ENCODE results near the gene SH3TC2.
A peak's percentile ranks its signal among the peaks of the same experiment; 100 is the strongest.

The SH3TC2 gene

DNA sequence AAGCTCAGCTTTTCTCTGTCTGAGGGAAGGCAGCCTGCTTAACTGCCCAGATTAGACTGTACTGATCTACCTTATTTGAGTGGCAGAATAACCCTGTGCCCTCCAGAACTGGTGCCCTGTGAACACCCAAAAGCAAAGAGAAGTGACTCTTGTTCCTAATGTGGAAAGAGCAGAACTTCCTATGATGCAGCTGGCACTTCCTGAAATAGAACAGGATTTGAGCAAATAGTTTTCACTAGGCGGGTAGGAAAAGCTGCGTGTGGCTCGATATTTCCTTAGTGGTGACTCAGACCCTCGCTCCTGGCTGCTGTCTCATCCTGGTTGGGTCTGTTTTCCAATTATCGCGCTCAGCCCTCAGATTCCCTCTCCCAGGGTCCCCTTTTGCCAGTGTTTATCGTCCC lies 89.9 kb downstream of the SH3TC2 start:
- no peak for DNase-seq (ENCODE audit: low read depth in 1 of 2, low spot score in 1 of 2)

DNA sequence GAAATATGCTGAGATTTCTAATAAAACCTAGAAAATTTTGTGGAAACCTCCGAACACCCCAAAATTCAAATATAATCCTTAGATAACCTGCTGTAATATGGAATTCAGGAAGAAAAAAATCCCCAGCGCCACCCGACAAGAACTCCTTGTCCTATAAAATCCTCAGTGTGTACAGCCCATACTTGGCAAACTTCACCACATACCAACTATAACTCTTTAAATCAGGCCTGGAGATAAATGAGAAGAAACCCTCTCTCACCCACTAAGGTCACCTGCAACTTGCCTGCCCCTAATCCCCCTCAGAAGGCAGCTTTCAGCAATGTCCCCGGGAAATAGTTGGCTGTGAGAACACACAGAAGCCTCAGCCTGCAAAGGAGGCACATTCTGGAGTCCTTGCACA lies 90.5 kb downstream of the SH3TC2 start:
- no peak for DNase-seq (ENCODE audit: low read depth in 1 of 2, low spot score in 1 of 2)

DNA sequence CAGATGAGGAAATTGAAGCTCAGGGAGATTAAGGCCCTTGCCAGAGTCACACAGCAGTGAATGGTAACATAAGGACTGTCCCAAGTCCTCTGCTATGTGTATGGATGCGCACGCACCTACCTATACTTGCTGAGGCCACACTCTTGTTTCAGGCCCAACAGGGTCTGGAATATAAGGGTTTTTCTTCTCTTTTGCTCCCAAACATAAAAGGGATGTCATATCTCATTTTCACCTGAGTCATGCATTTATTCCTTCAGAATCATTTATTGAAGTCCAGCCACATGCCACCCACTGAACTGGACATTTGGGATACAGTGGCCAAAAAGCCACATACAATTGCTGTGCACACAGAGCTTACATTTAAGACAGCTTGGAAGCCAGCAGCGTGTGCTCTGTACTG lies 92.0 kb downstream of the SH3TC2 start:
- DNase-seq (ENCODE audit: low read depth in 1 of 2, low spot score in 1 of 2), result no peak

DNA sequence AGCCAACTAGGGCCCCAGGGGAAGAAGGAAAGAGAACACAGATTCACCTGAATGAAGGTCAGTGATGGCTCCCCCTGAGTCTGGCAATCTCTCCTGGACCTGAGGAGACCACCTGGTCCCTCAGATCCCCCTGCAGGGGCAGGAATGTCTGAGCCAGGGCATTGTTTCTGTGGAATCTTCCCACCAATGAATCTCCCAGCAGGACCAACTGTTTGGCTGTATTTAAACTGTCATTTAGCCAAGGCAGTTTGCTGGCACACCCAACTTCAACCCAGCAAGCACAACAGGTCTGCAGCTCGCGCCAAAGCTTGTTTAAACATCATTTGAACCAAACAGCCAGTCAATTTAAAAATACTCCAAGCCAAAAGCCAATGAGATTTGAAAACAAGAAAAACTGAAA lies 92.6 kb downstream of the SH3TC2 start:
- DNase-seq (ENCODE audit: low read depth in 1 of 2, low spot score in 1 of 2), result no peak

DNA sequence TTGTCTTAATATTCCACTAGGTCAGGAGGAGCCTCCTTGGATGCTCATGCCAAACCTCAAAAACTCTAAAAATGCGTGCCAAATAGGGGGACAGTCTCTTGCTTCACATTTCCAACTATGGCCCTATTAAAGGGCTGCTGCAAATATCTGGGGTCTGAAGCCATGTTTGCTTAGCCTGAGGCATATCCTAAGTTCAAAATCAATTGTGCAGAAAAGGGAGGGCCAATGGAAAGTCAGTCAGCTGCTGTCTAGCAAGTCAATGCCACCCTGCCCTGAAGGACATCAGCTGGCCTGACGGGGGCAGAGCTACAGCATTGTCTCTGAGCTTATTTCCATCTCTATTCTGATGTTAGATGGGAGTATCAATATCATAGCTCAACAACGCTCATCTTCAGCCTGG lies 93.6 kb downstream of the SH3TC2 start:
- no peak for DNase-seq (ENCODE audit: low read depth in 1 of 2, low spot score in 1 of 2)

DNA sequence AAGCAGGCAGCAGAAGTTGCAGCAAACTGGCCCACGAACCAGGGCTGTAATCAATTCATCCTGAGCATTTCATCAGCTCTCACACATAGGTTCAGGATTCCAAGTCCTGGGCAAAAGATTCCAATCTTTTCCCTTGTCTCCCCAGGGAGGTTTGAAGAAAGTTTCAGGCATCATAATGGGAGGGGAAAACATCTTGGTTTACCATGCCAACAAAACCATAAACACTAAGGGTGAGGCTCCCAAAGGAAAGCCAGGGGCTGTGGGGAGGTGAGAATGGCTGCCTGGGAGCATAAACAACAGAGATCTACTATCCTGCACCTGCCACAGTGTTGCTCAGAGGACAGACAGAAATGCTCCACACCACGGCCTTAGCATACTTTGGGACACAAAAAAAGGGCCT lies 94.6 kb downstream of the SH3TC2 start:
- DNase-seq (ENCODE audit: low read depth in 1 of 2, low spot score in 1 of 2), result no peak

DNA sequence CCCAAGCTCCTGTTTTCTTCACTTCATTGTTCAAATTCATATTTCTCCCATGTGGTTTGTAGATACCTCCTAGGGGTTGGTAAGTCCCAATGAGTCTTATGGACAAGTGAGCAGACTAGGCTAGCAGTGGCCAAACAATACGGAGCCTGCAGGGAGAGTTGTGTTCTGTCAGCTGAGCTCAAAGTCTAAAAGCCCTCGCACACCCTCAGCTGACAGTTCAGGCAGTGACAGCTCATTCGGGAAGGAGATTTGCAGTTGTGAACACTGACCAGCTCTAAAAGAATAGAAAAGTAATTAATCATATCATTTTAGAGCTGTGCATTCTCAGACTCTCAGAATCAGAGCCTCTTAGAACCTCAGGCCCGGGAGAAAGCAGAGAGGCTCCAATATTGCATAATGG lies 95.1 kb downstream of the SH3TC2 start:
- no peak for DNase-seq (ENCODE audit: low read depth in 1 of 2, low spot score in 1 of 2)

DNA sequence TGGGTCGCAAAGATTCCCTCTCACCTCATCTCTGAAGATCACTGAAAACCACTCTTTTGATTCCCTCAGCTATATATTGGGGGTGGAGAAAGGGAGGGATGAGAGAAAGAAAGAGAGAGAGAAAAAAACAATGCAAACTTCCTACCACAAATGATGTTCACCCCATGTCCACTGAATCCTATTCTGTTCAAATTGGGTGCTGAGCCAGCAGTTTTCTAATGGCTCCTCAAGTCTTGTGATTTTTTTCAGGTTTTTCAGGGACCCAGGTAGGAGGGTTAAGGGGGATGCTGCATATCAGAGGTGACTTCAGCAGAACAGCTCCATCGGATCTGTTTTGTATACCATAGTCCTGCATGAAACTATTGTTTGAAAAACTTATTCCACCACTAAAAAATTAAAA lies 95.9 kb downstream of the SH3TC2 start:
- no peak for DNase-seq (ENCODE audit: low read depth in 1 of 2, low spot score in 1 of 2)

DNA sequence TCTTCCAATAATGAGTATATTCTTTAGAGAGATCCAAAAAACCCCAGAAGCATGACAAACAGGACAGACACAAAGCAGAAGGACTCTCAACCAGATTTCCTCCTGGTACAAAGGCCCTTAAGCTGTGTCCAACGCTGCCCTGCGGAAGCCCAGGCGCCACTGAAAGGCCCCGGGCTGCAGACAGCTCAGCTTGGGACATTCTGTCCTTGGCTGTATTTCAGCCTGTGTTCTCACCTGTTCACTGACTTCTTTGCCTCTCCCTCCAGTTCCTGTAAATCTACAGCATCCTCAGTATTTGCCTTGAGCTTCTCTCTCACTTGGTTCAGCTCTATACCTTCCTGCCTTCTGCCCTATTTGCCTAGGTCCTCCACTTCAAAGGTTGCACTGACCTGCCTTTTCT lies 96.5 kb downstream of the SH3TC2 start:
- no peak for DNase-seq (ENCODE audit: low read depth in 1 of 2, low spot score in 1 of 2)

DNA sequence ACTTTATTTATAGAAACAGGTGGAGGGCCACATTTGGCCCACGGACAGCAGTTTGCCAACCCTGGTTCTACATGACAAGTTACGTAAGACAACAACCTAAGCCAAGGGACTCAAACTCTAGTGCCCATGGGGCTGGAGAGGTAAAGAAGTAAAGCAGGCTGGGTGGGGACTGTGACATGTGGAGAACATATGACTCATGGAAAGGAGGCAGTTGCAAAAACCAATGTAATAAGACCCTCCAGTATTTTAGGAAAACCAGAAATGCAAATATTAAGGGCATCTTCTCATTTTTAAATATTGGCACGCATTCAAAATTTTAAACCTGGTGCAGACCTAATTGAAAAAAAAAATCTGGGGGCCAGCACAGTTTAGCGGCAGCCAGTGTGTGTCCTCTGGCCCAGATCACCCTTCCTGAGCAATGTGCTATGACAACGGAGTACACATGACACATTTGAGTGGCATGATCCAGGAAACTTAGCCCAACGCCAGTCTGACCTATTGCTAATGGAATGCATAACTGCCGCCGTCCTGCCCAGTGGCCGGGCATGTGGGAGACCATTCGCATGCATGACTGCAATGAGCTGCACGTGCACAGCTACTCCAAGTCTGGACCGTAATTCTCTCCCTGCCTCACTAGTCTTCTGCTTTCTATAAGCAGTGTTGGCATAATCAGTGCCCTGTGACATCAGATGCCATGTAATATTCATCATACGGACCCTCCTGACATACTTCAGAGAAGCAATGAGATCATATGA lies 97.2 kb downstream of the SH3TC2 start:
- no peak for DNase-seq (ENCODE audit: low read depth in 1 of 2, low spot score in 1 of 2)

DNA sequence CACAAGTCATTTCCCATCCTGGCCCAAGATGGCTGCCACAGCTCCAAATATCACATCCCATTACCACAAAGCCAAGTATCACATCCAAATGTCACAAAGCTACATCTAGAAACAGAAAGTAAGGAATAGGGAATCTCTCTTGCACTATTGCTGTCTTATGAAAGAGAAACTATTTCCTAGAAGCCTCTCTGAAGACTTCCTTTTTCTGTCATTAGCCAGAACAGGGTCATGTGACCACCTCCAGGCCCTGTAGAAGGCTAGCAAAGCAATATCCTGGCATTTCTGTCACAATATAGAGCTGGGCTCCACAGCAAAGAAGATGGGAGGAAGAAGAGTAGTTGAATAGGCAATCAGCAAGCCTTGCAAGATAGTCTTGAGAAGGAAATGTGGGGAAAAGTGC lies 99.2 kb downstream of the SH3TC2 start:
- no peak for DNase-seq (ENCODE audit: low read depth in 1 of 2, low spot score in 1 of 2)

DNA sequence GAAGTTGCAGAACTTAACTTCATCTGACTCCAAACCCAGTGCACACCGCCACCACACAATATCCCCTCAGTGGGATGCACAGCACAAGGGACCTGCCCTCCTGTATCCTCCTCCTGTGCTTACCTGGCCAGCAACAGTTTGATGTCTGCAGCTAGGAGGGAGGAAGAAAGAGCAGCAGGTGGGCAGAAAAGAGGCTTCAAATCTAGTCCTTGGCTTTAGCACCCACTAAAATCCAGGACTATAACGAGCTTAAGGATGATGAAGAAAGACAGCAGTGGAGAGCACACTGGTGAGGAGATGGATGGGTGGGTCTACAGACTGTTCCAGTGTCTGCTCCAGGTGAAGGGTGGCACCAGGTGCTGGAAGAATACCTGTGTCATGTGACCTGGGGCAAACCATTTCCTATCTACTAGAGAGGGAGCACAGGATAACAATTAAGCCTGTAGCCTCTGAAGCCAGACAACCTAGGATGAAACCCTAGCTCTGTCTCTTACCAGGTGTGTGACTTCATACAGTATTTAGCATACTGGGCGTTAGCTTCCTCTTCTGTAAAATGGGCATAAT lies 100.0 kb downstream of the SH3TC2 start:
- no peak for DNase-seq (ENCODE audit: low read depth in 1 of 2, low spot score in 1 of 2)

DNA sequence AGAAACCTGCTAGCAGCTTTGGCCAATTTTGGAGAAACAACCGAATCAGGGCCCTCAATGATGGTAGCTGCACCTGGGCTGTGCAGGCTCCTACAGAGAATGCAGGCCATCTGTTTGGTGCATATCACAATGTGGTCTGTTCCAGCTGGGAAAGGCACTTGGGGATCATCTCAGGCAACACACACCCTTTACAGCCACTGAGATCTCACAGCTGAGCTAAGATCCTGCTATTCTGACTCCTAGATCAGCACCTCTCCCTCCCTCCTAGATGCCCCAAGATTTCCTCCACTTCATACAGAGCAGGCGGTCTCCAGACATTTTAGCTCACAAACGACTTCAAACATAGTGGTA lies 100.7 kb downstream of the SH3TC2 start:
- no peak for DNase-seq (ENCODE audit: low read depth in 1 of 2, low spot score in 1 of 2)

DNA sequence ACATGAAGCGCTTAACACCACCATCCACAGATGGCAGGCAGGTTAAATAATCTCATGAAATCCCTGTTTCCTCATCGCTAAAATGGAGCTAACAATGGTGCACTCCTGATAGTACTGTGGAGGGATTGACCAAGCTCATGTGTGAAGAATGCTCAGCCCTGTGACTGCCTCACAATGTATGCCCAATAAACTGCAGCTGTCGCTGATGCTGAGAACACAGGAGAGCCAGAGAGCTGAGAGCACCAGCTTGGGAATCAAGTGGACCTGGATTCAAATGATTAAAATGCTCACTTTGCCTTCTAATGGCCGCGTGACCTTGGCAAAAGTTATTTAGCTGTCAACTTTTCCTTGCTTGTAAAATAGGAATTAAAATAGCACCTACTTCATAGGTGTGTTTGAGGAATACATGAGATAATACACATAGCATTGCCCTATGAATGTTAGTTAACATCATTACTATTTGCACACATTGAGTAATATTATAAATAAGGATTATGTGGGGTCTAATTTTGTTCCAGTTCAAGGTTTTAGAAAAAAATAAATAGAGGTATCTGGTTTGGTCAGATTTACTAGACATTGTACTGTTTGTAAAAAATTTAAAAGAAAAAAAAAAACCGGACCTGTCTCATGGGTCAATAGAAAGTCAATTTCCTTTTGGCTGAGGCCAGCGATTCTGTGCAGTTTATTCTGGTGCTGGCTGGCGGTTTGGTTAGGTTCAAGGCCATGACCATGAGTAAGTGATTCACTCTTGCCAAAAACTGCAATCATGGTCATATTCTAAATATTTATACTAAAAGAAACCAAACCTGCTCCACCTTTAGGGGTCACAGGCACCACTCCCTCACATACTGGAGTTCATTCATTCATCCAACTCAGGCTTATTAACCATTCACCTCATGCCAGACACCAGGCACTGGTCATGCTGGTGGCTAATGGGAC lies 101.3 kb downstream of the SH3TC2 start:
- DNase-seq (ENCODE audit: low read depth in 1 of 2, low spot score in 1 of 2), result no peak

DNA sequence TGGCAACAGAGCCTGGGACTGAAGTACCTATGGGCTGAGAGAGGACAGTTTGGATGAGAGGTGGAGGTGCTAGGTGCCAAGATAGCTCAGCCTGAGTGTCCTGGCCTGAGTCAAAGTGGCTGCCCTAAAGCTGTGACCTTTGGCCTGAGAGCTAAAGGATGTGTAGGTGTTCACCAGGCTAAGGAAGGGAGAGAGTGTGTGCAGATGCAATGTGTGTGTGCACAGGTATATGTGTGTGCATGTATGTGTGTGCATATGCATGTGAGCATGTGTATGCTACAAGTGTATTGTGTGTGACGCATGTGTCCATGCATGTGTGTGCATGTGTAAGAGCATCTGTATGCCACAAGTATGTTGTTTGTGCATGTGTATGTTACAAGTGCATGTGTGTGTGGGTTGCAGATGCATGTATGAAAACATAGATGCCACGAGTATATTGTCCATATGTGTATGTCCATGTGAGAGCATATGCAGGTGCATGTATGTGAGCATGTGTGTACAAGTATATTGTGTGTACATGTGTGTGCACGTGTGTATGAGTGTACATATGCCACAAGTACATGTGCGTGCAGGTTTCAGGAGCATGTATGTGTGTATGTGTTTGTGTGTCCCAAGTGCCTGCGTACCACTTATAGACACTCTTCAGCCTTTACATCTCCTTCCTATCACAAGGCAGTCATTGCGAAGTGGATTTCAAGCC lies 102.6 kb downstream of the SH3TC2 start:
- no peak for DNase-seq (ENCODE audit: low read depth in 1 of 2, low spot score in 1 of 2)

DNA sequence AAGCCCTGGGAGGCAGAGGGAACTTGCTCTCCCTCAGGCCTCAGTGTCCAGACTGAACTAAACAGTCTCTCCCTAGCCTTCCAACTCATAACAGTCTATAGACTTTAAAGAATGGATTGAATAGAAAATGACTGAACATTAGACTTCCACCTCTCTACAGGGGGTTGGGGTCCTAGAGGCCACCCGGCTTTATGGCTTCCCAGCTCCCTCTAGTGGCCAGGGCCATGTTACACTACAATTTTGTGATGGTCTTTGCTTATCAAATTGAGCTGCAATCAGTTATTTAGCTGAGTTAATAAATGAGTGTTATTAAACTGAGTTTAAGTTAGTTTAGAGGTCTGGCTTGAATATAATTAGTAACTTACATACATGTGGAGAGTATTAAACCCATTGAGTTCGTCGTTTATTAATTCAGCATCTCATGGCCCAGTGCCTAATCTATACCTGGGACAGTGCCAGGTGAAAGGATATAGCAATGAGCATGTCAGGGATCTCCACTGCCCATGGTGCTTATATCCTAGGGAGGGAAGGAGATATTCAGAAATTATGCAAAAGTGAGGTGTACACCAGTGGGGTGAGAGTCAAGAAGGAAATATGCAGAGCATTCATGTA lies 105.2 kb downstream of the SH3TC2 start:
- DNase-seq (ENCODE audit: low read depth in 1 of 2, low spot score in 1 of 2), result peak in 1 of 2 donors; percentile 22

DNA sequence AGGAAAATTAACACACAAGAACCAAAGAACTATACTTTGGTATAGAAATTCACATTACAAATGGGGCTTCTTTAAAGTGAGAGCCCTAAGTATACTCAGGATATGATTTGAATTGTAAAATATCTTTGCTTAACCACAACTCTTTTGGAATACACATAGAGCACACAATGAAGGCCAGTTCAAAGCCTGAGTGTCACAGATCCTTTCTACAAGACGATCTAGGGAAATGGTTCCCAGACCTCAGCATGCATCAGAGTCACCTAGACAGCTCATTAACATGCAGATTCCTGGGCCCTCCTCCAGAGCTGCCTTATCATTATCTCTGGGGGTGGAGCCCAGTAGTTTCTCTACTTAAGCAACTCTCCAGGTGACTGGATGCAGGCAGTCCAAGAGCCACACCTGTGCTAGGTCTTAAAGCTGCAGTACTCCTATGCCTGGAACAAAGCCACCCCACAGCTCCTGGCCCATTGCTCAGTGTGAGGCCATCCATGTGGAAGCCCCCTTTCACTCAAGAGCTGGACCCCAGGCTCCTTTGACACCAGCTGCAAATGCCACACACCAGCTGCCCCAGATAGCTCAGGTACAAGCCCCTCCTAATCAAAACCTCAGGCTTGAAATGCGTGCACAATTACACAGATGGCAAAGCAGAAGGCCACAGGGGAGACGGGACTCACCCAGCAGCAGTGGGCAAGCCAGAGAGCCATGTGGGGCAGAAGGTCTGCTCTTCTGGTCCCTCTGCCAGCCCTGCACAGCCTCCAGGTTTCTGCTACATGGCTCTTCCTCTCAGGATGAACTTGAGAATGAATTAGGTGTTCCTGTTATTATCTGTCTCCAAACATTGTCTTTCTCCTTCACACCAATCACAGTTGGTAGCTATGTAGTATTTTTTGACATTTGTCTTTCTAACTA lies 106.1 kb downstream of the SH3TC2 start:
- DNase-seq (ENCODE audit: low read depth in 1 of 2, low spot score in 1 of 2), result no peak

Data from activated T-helper 1 cell treated with anti-CD3 and anti-CD28 coated beads, Interleukin-2, amount 50 U/mL, for 16 hours (primary cell).